ENCODE results near the gene KLHDC4.
"Not testable (repeated sequence)": the region's sequence is repeated elsewhere in the genome, so short reads cannot be mapped to it uniquely, and the experiment has no call there.

DNA sequence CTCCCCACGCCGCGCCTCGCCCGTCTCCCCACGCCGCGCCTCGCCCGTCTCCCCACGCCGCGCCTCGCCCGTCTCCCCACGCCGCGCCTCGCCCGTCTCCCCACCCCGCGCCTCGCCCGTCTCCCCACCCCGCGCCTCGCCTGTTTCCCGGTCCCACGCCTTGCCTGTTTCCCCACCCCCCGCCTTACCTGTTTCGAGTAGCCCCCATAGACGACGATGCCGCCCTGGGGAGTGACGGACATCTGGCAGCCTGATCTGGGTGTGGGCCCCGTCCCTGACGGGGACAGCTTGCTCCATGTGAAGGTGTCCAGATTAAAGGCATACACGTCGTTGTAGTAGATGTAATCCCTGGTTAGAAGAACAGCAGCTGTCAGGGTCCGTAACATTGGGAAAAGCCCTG, 39.2 kb downstream of the KLHDC4 start:
- not testable (repeated sequence) for TF ChIP-seq POLR2A, POLR2AphosphoS5, EP300 (IDR thresholded peaks at IDR 0.05)
- TF ChIP-seq, protein P1, sequence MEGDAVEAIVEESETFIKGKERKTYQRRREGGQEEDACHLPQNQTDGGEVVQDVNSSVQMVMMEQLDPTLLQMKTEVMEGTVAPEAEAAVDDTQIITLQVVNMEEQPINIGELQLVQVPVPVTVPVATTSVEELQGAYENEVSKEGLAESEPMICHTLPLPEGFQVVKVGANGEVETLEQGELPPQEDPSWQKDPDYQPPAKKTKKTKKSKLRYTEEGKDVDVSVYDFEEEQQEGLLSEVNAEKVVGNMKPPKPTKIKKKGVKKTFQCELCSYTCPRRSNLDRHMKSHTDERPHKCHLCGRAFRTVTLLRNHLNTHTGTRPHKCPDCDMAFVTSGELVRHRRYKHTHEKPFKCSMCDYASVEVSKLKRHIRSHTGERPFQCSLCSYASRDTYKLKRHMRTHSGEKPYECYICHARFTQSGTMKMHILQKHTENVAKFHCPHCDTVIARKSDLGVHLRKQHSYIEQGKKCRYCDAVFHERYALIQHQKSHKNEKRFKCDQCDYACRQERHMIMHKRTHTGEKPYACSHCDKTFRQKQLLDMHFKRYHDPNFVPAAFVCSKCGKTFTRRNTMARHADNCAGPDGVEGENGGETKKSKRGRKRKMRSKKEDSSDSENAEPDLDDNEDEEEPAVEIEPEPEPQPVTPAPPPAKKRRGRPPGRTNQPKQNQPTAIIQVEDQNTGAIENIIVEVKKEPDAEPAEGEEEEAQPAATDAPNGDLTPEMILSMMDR (IDR thresholded peaks at IDR 0.05) = not testable (repeated sequence)
